OCI-LY3 (cell line): ENCODE measurements around the gene SLC6A6.

Experiments used
- CTCF ChIP-seq: fragments of 200-600, 300-600 bp; sonication (generic); IDR thresholded peaks from 2 replicates; pipeline ENCODE4 v1.5.1; 2014; ENCODE audit warnings: antibody characterized with exemption, low read length, low read depth
- EZH2phosphoT487 ChIP-seq: fragments of 200-600 bp; shearing (Covaris generic); IDR thresholded peaks from 2 replicates; pipeline ENCODE4 v1.6.1; 2018; ENCODE audit warnings: antibody characterized with exemption, mixed run types, low read depth

DNA sequence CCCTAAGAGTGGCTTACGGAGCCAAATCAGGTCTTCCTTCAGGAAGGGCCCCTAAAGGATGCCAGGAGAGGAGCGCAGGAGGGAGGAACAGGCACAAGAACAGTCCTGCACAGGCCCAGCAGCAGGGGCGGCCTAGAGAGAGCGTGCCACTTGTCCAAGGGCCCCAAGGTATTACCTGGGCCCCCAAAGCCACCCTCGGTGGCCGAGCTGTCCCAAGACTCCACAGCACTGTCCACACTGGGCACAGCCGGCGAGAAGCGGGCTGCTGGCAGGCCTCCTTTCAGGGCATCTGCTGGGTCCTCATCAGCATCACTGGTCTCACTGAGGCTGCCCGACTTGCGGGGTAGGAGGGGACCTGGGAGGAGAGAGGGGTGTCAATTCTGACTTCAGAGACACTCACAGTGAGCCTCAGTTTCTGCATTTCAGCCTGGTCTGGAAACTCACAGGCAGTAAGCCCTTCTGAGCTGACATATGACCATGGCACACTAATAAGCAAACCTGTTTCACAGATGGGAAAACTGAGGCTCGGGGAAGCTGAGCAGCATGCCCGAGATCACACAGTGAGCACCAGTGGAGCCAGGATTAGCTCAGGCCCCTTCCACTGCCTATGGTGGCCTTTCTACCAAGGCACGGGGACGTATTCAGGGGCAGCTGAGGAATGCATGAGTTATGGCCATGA, 104.4 kb downstream of the SLC6A6 start:
- TF ChIP-seq CTCF, result no peak
- no peak for TF ChIP-seq EZH2phosphoT487
